Ovary (tissue), 9 donors: ENCODE results near the gene NUP62. TPM values are rescaled to one million over a fixed set of nuclear protein-coding genes. Genes with fewer than 3 reads are reported as not detected.

ENCODE experiments used
- DNase-seq, 5 donors: peaks; one replicate each; pipeline ENCODE4 v3.0.0-alpha.2; 2019 to 2020
- H3K27ac ChIP-seq, 2 donors: fragments of 200-600 bp; one replicate each; pipeline versions ENCODE4 v1.5.1 to v1.8.0; 2019 to 2022
- H3K27me3 ChIP-seq: fragments of 200-600 bp; one replicate; pipeline ENCODE4 v1.8.0; 2022
- H3K36me3 ChIP-seq: fragments of 200-600 bp; sonication (generic); one replicate; pipeline ENCODE4 v1.5.1; 2019
- H3K4me1 ChIP-seq: one replicate; pipeline ENCODE4 v1.8.1; 2013; ENCODE audit warnings: mild to moderate bottlenecking, moderate library complexity; ENCODE audit not compliant: insufficient read depth
- H3K4me3 ChIP-seq: fragments of 200-600 bp; sonication (generic); one replicate; pipeline ENCODE4 v1.5.1; 2017
- H3K9me3 ChIP-seq, 2 donors: fragments of 200-600 bp in 1 of 2; sonication (generic) in 1 of 2; one replicate each; pipeline versions ENCODE4 v1.5.1 to v1.8.1; 2013 to 2019; ENCODE audit warnings: mild to moderate bottlenecking in 1 of 2, moderate library complexity in 1 of 2
- CTCF ChIP-seq, 3 donors: fragments of 450-650 bp in 2 of 3; fragments of 200-600 bp in 1 of 3; IDR thresholded peaks; one replicate each; pipeline versions ENCODE4 v1.5.1 to v1.8.0; 2016 to 2022; ENCODE audit warnings: antibody characterized with exemption in 3 of 3, mild to moderate bottlenecking in 1 of 3
- EP300 ChIP-seq: sonication (generic); formaldehyde crosslinking; IDR thresholded peaks from one replicate; pipeline ENCODE4 v1.6.1; 2017; ENCODE audit warnings: antibody characterized with exemption
- POLR2A ChIP-seq: fragments of 450-650 bp; IDR thresholded peaks from one replicate; pipeline ENCODE4 v1.6.1; 2017; ENCODE audit warnings: antibody characterized with exemption, mild to moderate bottlenecking, moderate library complexity
- WGBS, 3 donors: extraction: QIAGEN DNeasy Blood & Tissue Kit in 1 of 3; methylation state at CpG; one replicate each; pipeline versions ENCODE4 v1.1.5 to v1.1.7; 2013 to 2017; 5-methylcytosine and 5-hydroxymethylcytosine counted together
- intact Hi-C, 4 donors: fragments of 100-400 bp; cut with DNase I; formaldehyde crosslinking; loops; one replicate each; pipeline versions ENCODE4 v1.11.0 to v1.15.1; 2022 to 2023
- polyA plus RNA-seq, 2 donors: library from polyadenylated mRNA; stranded (reverse); fragments of 200-250 nt in 1 of 2; fragments of 350-450 nt in 1 of 2; fragmentation: Illumina TruSeq in 1 of 2; extraction: RNeasy Lipid Tissue Mini Kit (QIAGEN cat#74804) in 1 of 2; gene quantifications; one replicate each; pipeline ENCODE4 v1.2.3, GENCODE V29; 2013 to 2014
- total RNA-seq, 7 donors: library from RNA; depleted of rRNA in 2 of 7; stranded (reverse); fragments of >200 nt in 2 of 7; fragmentation: NEBNext Ultra II Directional in 3 of 7; extraction: Animal tissue kit (Norgen Biotek cat#: 25700) in 3 of 7; gene quantifications; one replicate each; pipeline versions ENCODE4 v1.1.0 to v1.2.4, GENCODE V29; 2016 to 2023
- donor health status: DM: no; HTN: no; CAD: no; lungs with moderate emphysema.
- donor health status: DM: no; HTN: no; CAD: no.
- donor health status: Bipolar disorder and iron deficiency.
- donor health status: DM: yes; HTN: yes; CAD: no.
- donor health status: DM: no; HTN: no; CAD: no.
- donor health status: DM: yes; HTN: yes; CAD: no.

The NUP62 gene
- total and polyA plus RNA-seq, 9 donors, result 18.7 to 47.7 (median 37.1) TPM

DNA sequence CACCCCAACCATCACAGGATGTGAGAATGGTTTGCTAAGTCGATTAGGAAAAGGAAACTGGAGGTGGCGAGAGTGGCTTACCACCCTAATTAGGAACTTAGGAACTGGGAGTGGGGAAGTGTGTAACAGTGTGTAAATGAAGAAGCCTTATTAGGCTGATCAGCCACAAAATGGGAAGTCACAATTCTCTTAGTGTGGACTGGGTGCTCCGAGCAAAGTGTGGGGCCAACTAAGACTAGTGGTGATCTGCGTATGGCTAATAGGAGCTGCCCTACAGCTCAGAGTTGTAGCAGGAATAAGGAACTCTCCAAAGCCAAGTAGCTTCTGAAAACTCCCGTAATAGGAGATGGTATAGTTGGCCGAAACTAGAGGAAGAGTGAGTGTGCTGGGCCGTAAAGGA lies 24.1 kb upstream of the NUP62 start:
- TF ChIP-seq POLR2A (no peak), EP300 (no peak), CTCF (IDR thresholded peaks at IDR 0.05) (no peak)
- H3K27ac ChIP-seq, result peak overlapping the region; percentile 41 to 86
- peaks cover 40% of the 10 kb centered on the region for H3K4me1 ChIP-seq
- WGBS, 3 donors, result 17 to 30% (median 23%) methylated on average over 7 of the region's 7 CpGs
- no peaks in the 10 kb centered on the region for H3K36me3 ChIP-seq
- no peak for DNase-seq
- no peaks in the 10 kb centered on the region for H3K9me3 ChIP-seq
- H3K27me3 ChIP-seq, result no peaks in the 10 kb centered on the region
- no peak overlapping the region for H3K4me3 ChIP-seq
- intact Hi-C loops, result no loop called here

- DNase-seq, result peak in 1 of 5 donors; percentile 47
Observed at GRCh38 chr19:49952906-49953305, 23.6 kb upstream of the NUP62 start.

DNA sequence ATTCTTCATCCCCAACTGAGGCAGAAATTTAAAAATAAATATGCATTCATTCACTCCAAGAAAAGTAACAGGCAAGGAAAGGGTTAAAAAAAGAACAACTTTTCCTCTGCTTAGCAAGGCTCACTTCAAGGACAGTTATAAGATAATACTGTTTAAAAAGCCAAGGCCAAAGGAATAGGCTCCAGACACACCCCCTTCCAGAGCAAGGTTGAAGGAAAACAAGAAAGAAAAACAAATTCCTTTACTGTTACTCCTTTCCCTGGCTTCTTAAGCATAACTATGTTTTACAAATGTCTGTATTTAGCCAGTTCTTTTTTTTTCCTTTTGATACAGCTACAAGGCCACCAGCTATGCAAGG lies 23.2 kb upstream of the NUP62 start:
- intact Hi-C loops, result no loop called here
- peak overlapping the region; percentile 9 to 86 for H3K27ac ChIP-seq
- H3K4me3 ChIP-seq, result no peak overlapping the region
- no peaks in the 10 kb centered on the region for H3K36me3 ChIP-seq
- TF ChIP-seq CTCF (IDR thresholded peaks at IDR 0.05), result no peak
- peaks cover 37% of the 10 kb centered on the region for H3K4me1 ChIP-seq
- DNase-seq, result peak in 2 of 5 donors; percentile 16 to 49
- no peaks in the 10 kb centered on the region for H3K27me3 ChIP-seq
- H3K9me3 ChIP-seq, result no peaks in the 10 kb centered on the region

More at GRCh38 chr19:49952906-49953305, 23.6 kb upstream of the NUP62 start:
- intact Hi-C loops, result no loop called here
- TF ChIP-seq EP300 (no peak), POLR2A (no peak)
- 5 to 15% (median 10%) methylated on average over 13 of the region's 13 CpGs for WGBS, 3 donors
- no peak overlapping the region for H3K4me3 ChIP-seq
- no peaks in the 10 kb centered on the region for H3K9me3 ChIP-seq
- peak overlapping the region; percentile 41 to 86 for H3K27ac ChIP-seq
- peaks cover 37% of the 10 kb centered on the region for H3K4me1 ChIP-seq
- no peaks in the 10 kb centered on the region for H3K27me3 ChIP-seq
- no peaks in the 10 kb centered on the region for H3K36me3 ChIP-seq

DNA sequence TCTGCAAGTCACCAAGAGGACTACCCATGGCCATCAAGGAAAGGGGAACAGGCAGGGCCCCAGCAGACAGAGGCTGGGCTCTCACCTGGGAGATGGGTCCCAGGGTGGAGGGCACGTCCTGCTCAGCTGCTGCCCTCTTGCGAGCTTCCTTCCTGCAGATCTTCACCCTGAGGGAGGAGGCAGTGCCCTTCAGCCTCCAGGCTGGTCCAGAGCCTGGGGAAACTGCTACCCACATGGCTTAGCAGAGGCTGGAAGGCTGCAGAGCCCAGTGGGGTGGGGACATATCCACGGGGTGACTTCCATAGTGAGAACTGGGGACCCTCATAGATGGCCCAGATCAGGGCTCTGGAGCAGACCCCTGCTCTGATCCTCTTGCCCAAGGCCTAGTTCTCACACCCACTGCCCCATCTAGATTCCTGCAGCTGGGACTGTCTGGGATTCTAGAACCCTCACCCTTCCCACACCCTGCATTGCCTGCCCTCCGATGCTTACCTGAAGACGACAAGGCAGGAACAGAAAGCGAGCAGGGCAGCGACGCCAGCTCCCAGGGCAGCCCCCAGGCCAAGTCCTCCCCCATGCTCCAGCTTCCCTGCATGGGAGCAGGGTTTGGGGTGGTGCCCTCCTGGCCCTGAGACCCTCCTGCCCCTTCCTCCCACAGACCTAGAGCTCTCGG lies 22.6 kb upstream of the NUP62 start:
- no peak overlapping the region for H3K4me3 ChIP-seq
- H3K27ac ChIP-seq, result peak overlapping the region; percentile 9 to 86
- WGBS, 3 donors, result 14 to 32% (median 24%) methylated on average over 9 of the region's 9 CpGs
- peaks cover 37% of the 10 kb centered on the region for H3K4me1 ChIP-seq
- DNase-seq, result peak in 1 of 5 donors; percentile 46
- no peaks in the 10 kb centered on the region for H3K36me3 ChIP-seq
- no peaks in the 10 kb centered on the region for H3K27me3 ChIP-seq
- TF ChIP-seq CTCF (IDR thresholded peaks at IDR 0.05) (no peak), POLR2A (no peak), EP300 (no peak)
- no peaks in the 10 kb centered on the region for H3K9me3 ChIP-seq
- intact Hi-C loops, result no loop called here

- 55 to 65% (median 62%) methylated on average over 13 of the region's 13 CpGs for WGBS, 3 donors
- peak in 1 of 5 donors; percentile 33 for DNase-seq
- TF ChIP-seq CTCF (IDR thresholded peaks at IDR 0.05), result no peak
- H3K4me1 ChIP-seq, result peaks cover 36% of the 10 kb centered on the region
- intact Hi-C loops, result no loop called here
- no peak overlapping the region for H3K4me3 ChIP-seq
- H3K9me3 ChIP-seq, result no peaks in the 10 kb centered on the region
- no peaks in the 10 kb centered on the region for H3K27me3 ChIP-seq
- H3K36me3 ChIP-seq, result no peaks in the 10 kb centered on the region
- H3K27ac ChIP-seq, result peak overlapping the region; percentile 10 to 86
Observed at GRCh38 chr19:49950956-49951526, 21.7 kb upstream of the NUP62 start.
